ENCODE results near the gene IKBKG.
"Not testable (repeated sequence)": the region's sequence is repeated elsewhere in the genome, so short reads cannot be mapped to it uniquely, and the experiment has no call there.

Gene IKBKG

DNA sequence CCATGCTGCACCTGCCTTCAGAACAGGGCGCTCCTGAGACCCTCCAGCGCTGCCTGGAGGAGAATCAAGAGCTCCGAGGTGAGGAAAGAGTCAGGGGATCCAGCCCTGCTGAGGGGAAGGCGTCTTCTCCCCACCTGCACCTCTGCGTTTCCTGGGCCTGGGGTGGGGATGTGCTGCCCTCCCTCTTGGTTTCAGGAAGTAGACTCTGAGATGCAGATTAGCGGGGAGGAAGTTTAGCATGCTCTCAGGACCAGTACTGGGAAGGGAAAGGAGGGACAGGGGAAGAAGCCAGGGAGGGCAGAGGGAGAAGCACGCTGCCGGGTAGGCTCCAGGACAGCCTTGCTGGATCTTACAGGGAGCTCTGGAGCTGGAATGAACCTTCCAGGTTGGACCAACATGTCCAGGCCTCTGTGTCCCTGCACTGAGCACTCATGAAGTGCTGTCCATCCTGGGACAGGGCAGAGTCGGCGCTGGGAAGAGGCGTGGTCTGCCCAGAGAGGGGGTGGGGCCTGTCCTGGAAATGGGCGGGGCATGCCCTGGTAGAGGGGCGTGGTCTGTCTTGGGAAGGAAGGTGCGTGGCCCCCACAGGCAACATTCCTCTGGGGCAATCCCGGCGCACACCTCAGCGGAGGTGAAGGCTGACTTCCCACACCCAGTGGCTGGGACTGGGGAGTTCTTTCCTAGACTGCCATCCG is 4.8 kb downstream of the IKBKG start:
- not testable (repeated sequence) for DNase-seq (ENCODE audit: low read depth in 1 of 2, low spot score in 1 of 2)

DNA sequence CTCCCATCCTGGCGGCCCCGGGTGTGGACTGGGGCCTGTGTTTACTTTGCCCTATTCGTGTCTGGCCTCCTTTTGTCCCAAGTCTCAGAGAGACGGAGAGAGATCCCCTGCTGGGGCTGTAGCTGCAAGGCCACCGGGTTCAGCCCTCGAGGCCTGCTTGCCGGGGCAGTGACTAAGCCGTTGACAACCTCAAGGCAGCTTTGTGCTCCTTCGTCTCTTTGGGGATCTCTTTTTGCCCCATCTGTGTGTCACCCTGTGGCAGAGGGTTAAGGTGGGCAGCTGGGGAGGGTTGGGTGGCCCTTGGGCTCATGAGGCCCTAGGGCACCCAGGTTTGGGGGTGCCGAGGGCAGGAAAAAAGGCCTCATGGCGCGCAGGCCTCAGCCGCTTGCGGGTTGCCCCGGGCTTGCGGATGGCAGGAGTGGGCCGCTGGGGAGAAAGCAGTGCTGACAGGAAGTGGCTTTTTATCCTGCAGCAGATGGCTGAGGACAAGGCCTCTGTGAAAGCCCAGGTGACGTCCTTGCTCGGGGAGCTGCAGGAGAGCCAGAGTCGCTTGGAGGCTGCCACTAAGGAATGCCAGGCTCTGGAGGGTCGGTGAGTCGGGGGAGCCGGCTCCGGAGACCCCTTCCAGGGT is 10.8 kb downstream of the IKBKG start:
- DNase-seq (ENCODE audit: low read depth in 1 of 2, low spot score in 1 of 2): not testable (repeated sequence)

- DNase-seq (ENCODE audit: low read depth in 1 of 2, low spot score in 1 of 2): not testable (repeated sequence)
Measured at GRCh38 chrX:154558896-154559295, 11.5 kb downstream of the IKBKG start.

DNA sequence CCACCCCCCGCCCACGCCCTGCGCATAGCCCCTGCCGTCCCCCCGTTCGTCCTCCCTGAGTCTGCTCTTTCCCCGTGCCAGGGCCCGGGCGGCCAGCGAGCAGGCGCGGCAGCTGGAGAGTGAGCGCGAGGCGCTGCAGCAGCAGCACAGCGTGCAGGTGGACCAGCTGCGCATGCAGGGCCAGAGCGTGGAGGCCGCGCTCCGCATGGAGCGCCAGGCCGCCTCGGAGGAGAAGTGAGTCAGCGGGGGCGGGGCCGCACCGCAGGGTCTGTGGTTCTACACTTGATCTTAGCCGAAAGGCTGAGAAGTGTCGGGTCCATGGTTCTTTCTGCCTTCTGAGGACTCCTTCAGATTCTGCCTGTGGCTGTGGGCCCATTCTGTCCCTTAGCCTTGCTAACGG is 12.9 kb downstream of the IKBKG start:
- DNase-seq (ENCODE audit: low read depth in 1 of 2, low spot score in 1 of 2): not testable (repeated sequence)

- DNase-seq (ENCODE audit: low read depth in 1 of 2, low spot score in 1 of 2): not testable (repeated sequence)
Measured at GRCh38 chrX:154562295-154562694, 14.9 kb downstream of the IKBKG start.

DNA sequence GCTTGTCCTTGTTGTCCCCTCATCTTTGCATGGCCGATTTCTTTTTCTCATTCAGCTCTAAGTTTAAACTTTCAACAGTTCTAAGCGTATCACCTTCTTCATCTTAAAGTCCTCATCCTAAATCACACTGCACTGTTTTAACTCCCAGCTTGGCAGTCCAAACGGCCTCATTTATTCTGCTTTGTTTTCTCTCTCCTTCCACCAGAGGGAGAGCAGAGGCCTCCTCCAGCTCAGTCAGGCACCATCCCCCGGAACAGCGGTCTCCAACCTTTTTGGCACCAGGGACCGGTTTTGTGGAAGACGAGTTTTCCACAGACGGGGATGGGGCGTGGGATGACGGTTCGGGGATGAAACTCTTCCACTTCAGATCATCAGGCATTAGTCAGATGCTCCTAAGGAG is 22.9 kb downstream of the IKBKG start:
- not testable (repeated sequence) for DNase-seq (ENCODE audit: low read depth in 1 of 2, low spot score in 1 of 2)

DNA sequence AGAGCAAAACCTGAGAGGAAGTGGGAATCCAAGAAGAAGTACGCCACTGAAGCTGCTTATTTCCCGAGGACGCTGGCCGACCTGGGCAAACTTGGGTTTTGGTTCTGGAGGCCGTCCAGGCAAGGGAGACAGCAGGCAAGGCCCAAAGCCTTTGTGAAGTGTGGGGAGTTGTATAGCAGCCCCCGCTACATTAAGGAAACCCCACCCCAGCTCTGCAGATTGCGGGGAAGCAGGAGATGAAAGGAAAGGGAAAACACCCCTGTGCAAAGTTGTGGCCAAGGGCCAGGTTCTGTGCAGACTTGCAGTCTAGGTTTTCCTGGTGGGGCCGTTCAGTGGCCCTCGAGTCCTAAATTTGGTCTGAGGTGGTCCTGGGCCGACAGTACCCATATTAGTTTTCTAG is 25.6 kb downstream of the IKBKG start:
- DNase-seq (ENCODE audit: low read depth in 1 of 2, low spot score in 1 of 2): not testable (repeated sequence)

- not testable (repeated sequence) for DNase-seq (ENCODE audit: low read depth in 1 of 2, low spot score in 1 of 2)
Measured at GRCh38 chrX:154575076-154575475, 27.7 kb downstream of the IKBKG start.

DNA sequence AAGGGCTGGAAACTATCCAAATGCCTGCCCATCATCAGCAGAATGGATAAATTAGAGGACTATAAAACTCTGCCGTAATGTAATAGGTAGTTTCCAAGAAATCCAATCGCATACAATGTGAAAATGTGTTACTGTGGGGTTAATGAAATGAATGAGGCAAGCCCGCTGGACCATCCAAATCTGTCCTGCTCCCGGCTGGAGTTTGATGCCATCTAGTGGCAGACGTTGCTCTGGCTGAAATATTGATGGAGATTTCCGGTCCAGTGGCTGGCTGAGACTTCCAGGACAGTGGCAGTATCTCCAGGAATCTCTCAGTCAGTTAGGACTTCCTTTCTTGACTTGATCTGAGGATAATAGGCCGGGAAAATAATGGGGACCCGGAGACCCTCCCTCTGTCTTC is 35.6 kb downstream of the IKBKG start:
- DNase-seq (ENCODE audit: low read depth in 1 of 2, low spot score in 1 of 2): not testable (repeated sequence)

GRCh38 chrX:154584585-154585183 is 37.3 kb downstream of the IKBKG start, which contains the start of gene CTAG1A:
CTAG1A (plus strand) TSS chrX:154585133; CDS start chrX:154585207, 74 bp downstream.
- not testable (repeated sequence) for DNase-seq (ENCODE audit: low read depth in 1 of 2, low spot score in 1 of 2)

- not testable (repeated sequence) for DNase-seq (ENCODE audit: low read depth in 1 of 2, low spot score in 1 of 2)
Measured at GRCh38 chrX:154590415-154590814, 43.0 kb downstream of the IKBKG start.

DNA sequence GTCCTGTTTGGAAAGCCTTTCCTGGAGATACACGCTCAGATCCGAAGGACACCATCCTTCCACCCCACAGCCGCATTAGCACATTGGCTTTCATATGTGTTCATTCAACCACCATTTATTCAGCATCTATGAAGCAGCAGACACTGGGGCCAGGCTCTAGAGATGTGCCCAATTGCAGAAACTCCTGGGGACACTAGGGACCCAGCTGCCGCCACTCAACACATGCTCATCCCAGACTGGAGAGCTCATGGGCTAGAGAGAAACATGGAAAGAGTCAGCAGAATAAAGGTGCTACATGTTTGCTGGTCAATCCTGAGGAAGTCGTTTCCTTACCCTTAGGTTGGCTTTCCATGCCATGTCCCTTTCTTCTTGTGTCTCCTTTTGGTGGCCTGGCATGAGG is 45.1 kb downstream of the IKBKG start:
- no peak for DNase-seq (ENCODE audit: low read depth in 1 of 2, low spot score in 1 of 2)

DNA sequence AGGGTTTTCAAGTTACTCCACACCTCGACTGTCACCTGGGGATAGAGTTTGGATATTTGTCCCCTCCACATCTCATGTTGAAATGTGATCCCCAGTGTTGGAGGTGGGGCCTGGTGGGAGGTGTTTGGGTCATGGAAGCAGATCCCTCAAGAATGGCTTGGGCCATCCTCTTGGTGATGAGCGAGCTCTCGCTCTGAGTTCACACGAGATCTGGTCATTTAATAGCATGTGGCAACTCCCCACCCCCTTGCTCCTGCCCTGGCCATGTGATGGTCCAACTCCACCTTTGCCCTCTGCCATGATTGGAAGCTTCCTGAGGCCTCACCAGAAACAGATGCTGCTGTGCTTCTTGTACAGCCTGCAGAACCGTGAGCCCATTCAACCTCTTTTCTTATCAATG is 45.8 kb downstream of the IKBKG start:
- DNase-seq (ENCODE audit: low read depth in 1 of 2, low spot score in 1 of 2): no peak

- DNase-seq (ENCODE audit: low read depth in 1 of 2, low spot score in 1 of 2): no peak
Measured at GRCh38 chrX:154594491-154594890, 47.1 kb downstream of the IKBKG start.

DNA sequence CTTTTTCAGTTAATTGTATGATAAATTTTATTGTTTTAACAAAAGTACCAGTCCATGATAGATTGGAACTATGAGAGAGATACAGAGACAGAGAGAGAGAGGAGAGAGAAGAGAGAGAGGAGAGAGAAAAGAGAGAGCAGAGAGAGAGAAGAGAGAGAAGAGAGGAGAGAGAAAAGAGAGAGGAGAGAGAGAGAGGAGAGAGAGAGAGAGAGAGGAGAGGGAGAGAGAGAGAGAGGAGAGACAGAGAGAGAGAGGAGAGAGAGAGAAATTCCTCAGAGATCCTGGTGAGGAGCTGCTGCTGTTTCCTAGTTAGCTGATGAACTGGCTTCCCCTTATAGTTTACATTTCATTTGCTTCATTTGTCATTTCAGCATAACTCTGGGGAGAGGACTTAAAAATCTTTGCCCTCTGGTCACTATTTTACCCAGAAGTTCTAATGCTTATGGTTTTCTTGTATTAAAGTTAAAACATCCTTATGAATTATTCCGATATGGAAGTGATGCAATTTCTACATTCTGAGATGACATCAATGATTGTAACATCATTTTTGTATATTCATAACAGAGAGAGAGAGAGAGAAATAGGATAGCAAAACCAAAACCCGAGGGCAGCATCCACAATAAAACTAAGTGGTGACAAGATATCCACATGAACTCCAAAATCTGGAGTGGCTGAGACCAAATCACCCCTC is 48.3 kb downstream of the IKBKG start:
- no peak for DNase-seq (ENCODE audit: low read depth in 1 of 2, low spot score in 1 of 2)

GRCh38 chrX:154596290-154596929 is 49.0 kb downstream of the IKBKG start:
- no peak for DNase-seq (ENCODE audit: low read depth in 1 of 2, low spot score in 1 of 2)

GRCh38 chrX:154597221-154597620 is 49.8 kb downstream of the IKBKG start:
- DNase-seq (ENCODE audit: low read depth in 1 of 2, low spot score in 1 of 2): no peak

- no peak for DNase-seq (ENCODE audit: low read depth in 1 of 2, low spot score in 1 of 2)
Measured at GRCh38 chrX:154598656-154599055, 51.2 kb downstream of the IKBKG start.

DNA sequence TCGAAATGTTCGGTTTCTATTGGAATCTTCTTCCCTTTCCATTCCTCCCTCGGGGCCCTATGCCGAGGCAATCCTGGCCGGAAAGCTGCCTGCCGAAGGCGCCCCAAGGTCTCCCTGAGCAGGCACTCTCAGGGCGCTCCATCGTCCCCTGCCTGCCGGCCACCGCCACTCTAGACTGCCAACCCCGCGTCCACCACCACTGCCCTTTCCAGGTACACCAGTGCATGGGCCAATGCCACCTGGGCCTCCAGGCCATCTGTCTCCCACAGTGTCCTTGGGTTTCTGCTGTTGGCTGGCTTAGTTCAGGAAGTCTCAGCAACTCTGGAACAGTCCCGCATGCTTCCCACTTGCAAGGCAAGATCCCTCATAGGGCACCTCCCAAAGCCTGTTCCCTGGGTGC is 52.1 kb downstream of the IKBKG start:
- no peak for DNase-seq (ENCODE audit: low read depth in 1 of 2, low spot score in 1 of 2)

DNA sequence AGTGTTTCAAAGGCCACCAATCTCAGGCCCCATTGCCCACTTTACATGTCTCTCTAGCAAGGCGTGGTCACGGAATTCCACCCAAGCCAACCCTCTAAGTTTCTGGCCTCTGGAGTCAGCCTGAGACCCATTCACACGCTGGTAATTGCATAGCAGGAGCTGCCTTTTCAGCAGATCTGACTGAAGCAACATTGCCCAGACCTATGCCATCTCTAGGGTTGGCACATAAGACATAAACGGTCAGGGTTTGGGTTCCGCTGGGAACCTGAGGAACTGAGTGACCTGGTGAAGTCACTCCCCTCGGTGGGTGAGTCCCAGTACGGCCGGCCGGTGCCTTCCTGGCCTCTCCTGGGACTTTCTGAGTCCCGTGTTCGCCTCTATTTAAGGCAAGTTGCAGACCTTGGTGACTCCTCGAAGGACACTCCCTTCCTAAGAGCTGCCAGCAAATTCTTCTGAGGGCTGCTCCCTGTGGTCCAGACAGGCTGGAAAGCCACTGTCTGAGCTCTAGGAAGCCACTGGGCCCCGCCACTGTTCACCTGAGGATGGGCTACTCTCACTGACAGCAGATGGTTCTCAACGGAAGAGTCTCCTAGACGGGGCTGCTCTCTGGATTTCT is 53.4 kb downstream of the IKBKG start:
- no peak for DNase-seq (ENCODE audit: low read depth in 1 of 2, low spot score in 1 of 2)

DNA sequence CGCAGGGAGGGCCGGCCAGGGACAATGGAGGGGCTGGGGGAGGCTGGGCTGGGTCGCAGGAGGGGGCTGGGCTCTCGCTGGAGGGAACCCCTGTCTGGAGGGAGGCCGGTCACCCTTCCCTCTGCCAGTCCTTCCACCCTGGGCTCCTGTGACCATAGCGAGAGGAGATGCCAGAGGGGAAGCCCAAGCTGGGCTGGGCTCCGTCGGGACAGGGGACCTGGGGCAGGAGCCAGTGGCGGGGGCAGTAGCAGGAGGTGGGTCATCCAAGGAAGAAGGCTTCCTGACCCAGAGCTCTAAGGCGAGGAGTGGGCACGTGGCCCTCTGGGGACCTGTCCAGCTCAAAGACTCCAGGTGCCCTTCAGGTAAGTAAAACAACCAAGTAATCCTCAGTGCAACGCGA is 54.8 kb downstream of the IKBKG start:
- no peak for DNase-seq (ENCODE audit: low read depth in 1 of 2, low spot score in 1 of 2)

Measured in activated CD4-positive, alpha-beta T cell treated with anti-CD3 and anti-CD28 coated beads, Interleukin-2, amount 50 U/mL, for 24 hours (primary cell).